Hippocampal formation (tissue), 2 donors: ENCODE data around the gene MMP23B.
"Not testable (repeated sequence)": the region's sequence is repeated elsewhere in the genome, so short reads cannot be mapped to it uniquely, and the experiment has no call there.

Experiments used
- DNase-seq, 2 donors: peaks; one replicate each; lab custom pipeline; 2025; lab: John Stamatoyannopoulos, UW

The MMP23B gene

GRCh38 chr1:1666526-1666925, 34.6 kb downstream of the MMP23B start:
- DNase-seq, result no peak

- DNase-seq, result no peak
Observed at GRCh38 chr1:1669468-1670440, 37.8 kb downstream of the MMP23B start.

- no peak for DNase-seq
Observed at GRCh38 chr1:1670866-1671265, 38.9 kb downstream of the MMP23B start.

DNA sequence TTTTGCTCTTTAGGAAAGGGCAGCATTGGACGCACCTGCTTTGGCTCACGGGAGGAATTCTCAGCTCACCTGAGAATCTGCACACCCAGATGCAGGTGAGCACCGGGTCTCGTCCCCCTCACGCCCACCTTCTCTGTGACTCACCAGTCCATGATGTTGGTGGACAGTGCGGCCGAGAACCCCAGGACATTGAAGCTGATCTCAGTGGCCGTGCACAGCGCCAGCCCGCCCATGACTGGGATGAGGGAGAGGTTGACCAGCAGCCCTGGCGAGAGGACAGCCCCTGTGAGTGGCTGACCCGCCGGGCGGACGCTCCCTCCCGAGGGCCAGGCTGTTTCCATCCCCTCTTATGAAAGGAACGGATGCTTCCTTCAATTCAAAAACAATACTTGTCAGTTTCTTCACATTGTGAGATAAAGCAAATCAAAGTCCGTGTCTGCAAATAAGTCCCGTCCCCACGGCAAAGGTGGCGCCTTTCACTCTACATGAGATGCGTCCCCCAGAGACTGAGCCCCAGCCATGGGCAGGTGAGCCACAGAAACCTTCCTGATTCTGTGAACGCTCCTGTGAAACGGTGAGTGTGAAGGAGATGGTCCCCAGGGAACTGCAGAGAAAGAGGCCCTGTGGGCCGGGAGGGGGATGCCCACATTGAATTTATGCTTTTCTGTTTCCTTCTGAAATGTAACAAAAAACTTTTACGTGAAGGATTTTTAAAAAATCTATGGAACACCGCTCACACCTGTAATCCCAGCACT, 39.6 kb downstream of the MMP23B start:
- DNase-seq, result no peak

- DNase-seq, result no peak
Observed at GRCh38 chr1:1672181-1672965, 40.4 kb downstream of the MMP23B start.

- not testable (repeated sequence) for DNase-seq
Observed at GRCh38 chr1:1674806-1675205, 42.8 kb downstream of the MMP23B start.

- DNase-seq, result not testable (repeated sequence)
Observed at GRCh38 chr1:1675218-1675617, 43.2 kb downstream of the MMP23B start.

DNA sequence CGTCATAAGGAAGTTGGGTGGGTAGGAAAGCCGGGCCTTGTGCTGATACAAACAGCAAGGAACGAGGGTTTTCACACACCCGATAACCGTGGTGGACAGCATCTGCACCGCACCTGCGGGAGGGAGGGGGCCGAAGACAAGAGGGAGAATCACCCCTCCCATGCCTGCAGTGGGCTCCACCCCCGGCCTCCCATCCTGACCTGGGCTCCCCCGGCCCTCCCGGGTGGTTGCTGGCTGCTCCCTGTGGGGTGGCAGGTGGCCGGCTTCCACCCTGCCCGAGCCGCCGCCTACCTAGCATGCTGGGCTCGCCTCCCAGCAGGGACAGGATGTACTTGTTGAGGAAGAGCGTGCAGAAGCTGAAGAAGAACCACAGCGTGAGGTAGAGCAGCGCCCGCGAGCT, 44.1 kb downstream of the MMP23B start:
- DNase-seq, result not testable (repeated sequence)

GRCh38 chr1:1677718-1678580, 46.0 kb downstream of the MMP23B start:
- DNase-seq, result no peak

DNA sequence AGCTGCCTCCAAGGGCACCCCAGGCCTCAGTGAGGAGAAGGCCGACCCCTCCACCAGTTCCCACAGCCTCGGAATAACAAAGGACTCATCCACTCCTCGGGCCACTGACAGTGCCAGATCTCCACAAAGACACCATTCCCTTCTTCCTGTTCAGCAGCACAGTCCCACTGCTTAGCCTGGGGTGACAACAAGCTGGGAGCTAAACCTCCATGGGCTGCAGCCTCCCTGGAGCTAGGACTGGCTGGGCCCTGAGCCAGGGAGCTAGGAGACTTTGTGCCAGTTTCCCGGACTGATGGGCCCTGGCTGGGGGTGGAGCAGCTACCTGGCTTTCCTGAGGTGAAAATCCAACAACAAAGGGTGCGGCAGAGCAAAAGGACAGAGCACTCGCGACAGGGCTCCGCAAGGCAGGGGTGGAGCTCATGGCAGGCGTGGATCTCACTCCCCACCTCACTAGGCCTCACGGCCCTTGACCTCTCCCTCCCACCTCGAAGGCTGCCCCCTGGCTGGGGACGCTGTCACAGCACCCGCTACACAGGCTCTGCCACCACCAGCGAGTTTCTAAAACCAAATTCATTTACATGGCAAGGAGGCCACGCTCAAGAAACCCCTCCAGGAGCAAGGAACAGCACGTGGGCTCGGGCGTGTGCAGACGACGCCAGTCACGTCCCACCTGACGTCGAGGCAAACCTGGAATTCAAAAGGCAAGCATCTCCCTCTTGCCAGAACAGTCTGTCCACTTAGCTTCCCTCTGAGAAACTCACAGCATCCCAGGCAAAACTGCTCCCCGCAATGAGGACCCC, 46.8 kb downstream of the MMP23B start:
- no peak for DNase-seq

GRCh38 chr1:1680031-1680911, 48.3 kb downstream of the MMP23B start:
- DNase-seq, result no peak

DNA sequence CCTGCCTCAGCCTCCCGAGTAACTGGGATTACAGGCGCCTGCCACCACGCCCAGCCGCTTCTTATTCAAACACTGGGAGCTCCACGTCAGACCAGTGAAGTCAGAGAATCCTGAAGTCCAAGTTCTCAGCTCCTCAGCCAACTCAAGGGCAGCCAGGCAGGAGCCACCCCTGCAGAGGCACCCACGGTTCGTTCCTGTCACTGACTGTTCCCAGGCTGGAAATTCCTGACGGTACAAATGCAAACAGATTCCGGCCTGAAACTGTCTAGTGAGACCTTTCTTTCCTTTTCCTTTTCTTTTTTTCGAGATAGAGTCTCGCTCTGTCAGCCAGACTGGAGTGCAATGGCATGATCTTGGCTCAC, 48.9 kb downstream of the MMP23B start:
- DNase-seq, result no peak

- no peak for DNase-seq
Observed at GRCh38 chr1:1683104-1683905, 51.3 kb downstream of the MMP23B start.
